Lower lobe of right lung (tissue), 2 donors: ENCODE data around the gene FOXK2. TPM values are rescaled to one million over a fixed set of nuclear protein-coding genes. Genes with fewer than 3 reads are reported as not detected.
"Not testable (repeated sequence)": the region's sequence is repeated elsewhere in the genome, so short reads cannot be mapped to it uniquely, and the experiment has no call there.

Experiments
- ATAC-seq, 2 donors: fragments of 200-7000 bp; cut with Tn5 transposase; one replicate each; pipeline ENCODE4 v1.9.1; 2020 to 2022; ENCODE audit warnings: mild to moderate bottlenecking in 2 of 2, moderate library complexity in 2 of 2
- DNase-seq: peaks from one replicate; pipeline ENCODE4 v3.0.0-alpha.2; 2020
- H3K27ac ChIP-seq: fragments of 200-600 bp; one replicate; pipeline ENCODE4 v1.8.0; 2022
- H3K27me3 ChIP-seq: fragments of 200-600 bp; one replicate; pipeline ENCODE4 v1.8.0; 2022; ENCODE audit warnings: low read depth
- H3K36me3 ChIP-seq: fragments of 200-600 bp; one replicate; pipeline ENCODE4 v1.8.0; 2022; ENCODE audit warnings: mild to moderate bottlenecking
- H3K4me1 ChIP-seq: fragments of 200-600 bp; one replicate; pipeline ENCODE4 v1.8.0; 2022
- H3K4me3 ChIP-seq: fragments of 200-600 bp; one replicate; pipeline ENCODE4 v1.8.0; 2022; ENCODE audit warnings: mild to moderate bottlenecking
- H3K9me3 ChIP-seq: fragments of 200-600 bp; one replicate; pipeline ENCODE4 v1.8.0; 2022
- intact Hi-C: fragments of 100-400 bp; cut with DNase I; formaldehyde crosslinking; loops from one replicate; pipeline ENCODE4 v1.11.0; 2022
- total RNA-seq: library from RNA; stranded (reverse); fragmentation: NEBNext Ultra II Directional; extraction: Animal tissue kit (Norgen Biotek cat#: 25700); gene quantifications from one replicate; pipeline ENCODE4 v1.2.1, GENCODE V29; 2021
- TF ChIP-seq, protein P1 (sequence below): fragments of 200-600 bp; IDR thresholded peaks from one replicate; pipeline ENCODE4 v1.8.0; 2022; ENCODE audit warnings: antibody characterized with exemption, mild to moderate bottlenecking
- donor health status: DM: no; HTN: yes; CAD: no; lungs with severe emphysema.

Gene FOXK2
- total RNA-seq, 1 donor from 2014 or later, result 60.1 TPM

DNA sequence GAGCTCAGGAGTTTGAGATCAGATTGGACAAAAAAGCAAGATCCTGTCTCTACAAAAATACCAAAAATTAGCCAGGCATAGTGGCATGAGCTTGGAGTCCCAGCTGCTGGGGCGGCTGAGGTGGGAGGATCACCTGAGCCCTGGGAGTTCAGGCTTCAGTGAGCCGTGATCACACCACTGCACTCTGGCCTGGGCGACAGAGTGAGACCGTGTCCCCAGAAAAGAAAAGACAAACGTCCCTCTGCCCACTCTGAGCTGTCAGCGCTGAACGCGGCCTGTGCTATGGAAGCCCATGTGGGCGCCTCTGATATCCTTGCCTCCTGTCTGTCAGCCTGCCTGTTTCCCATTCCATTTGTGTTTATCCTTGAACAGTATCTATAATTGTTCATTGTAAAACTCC, 50.7 kb downstream of the FOXK2 start:
- no peak for ATAC-seq
- H3K27ac ChIP-seq, result no peak overlapping the region
- TF ChIP-seq, protein P1, sequence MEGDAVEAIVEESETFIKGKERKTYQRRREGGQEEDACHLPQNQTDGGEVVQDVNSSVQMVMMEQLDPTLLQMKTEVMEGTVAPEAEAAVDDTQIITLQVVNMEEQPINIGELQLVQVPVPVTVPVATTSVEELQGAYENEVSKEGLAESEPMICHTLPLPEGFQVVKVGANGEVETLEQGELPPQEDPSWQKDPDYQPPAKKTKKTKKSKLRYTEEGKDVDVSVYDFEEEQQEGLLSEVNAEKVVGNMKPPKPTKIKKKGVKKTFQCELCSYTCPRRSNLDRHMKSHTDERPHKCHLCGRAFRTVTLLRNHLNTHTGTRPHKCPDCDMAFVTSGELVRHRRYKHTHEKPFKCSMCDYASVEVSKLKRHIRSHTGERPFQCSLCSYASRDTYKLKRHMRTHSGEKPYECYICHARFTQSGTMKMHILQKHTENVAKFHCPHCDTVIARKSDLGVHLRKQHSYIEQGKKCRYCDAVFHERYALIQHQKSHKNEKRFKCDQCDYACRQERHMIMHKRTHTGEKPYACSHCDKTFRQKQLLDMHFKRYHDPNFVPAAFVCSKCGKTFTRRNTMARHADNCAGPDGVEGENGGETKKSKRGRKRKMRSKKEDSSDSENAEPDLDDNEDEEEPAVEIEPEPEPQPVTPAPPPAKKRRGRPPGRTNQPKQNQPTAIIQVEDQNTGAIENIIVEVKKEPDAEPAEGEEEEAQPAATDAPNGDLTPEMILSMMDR, result no peak

DNA sequence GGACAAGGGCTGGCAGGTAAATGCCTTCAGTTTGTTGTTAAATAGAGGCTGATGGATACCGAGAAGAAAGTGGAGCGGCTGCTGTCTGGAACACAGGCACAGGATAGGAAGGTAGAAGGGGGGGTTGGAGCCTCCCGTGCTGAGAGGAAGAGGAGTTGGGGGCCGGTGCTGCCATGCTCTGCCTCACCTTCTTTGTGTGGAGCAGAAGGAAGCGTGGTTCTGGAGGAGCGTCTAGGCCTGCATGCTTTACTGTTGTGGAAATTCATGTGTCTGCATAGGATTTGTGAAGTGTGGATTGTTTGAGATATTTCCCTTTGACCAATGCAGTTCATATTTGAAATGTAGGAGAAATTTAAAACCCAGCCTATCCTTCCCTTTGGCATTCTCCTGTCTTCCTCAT, 52.3 kb downstream of the FOXK2 start:
- H3K36me3 ChIP-seq, result peaks cover 91% of the 10 kb centered on the region
- H3K4me3 ChIP-seq, result no peak overlapping the region
- ATAC-seq, result no peak
- H3K9me3 ChIP-seq, result no peaks in the 10 kb centered on the region
- DNase-seq, result no peak
- intact Hi-C loops, result no loop called here
- TF ChIP-seq, protein P1, result no peak
- no peak overlapping the region for H3K27ac ChIP-seq
- peaks cover 19% of the 10 kb centered on the region for H3K4me1 ChIP-seq
- no peaks in the 10 kb centered on the region for H3K27me3 ChIP-seq

More for the DNA sequence above, 50.7 kb downstream of the FOXK2 start:
- intact Hi-C loops, result no loop called here
- H3K9me3 ChIP-seq, result no peaks in the 10 kb centered on the region
- DNase-seq, result peak; percentile 20
- peaks cover 88% of the 10 kb centered on the region for H3K36me3 ChIP-seq
- no peaks in the 10 kb centered on the region for H3K27me3 ChIP-seq
- no peak overlapping the region for H3K4me3 ChIP-seq
- peaks cover 20% of the 10 kb centered on the region for H3K4me1 ChIP-seq

DNA sequence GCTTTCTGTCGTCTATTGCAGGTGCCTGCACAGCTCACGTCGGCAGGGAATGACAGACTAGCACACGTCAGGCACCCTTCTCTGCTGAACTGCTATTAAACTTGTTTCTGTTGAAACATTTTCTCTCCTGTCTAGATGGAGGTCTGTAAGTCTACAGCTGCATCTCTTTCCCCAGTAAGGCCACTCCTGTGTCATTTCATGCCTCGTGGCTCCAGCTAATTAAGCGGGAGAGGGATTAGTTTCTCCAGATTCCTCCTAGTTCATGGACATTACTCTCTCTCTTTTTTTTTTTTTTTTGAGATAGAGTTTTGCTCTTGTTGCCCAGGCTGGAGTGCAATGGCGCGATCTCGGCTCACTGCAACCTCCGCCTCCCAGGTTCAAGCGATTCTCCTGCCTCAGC, 54.5 kb downstream of the FOXK2 start:
- Histone ChIP-seq H3K4me3 (no peak overlapping the region), H3K4me1 (peaks cover 6% of the 10 kb centered on the region), H3K27me3 (no peaks in the 10 kb centered on the region), H3K36me3 (peaks cover 87% of the 10 kb centered on the region), H3K9me3 (no peaks in the 10 kb centered on the region), H3K27ac (no peak overlapping the region)
- intact Hi-C loops, result no loop called here
- DNase-seq (no peak), ATAC-seq (no peak)
- TF ChIP-seq, protein P1, result no peak

DNA sequence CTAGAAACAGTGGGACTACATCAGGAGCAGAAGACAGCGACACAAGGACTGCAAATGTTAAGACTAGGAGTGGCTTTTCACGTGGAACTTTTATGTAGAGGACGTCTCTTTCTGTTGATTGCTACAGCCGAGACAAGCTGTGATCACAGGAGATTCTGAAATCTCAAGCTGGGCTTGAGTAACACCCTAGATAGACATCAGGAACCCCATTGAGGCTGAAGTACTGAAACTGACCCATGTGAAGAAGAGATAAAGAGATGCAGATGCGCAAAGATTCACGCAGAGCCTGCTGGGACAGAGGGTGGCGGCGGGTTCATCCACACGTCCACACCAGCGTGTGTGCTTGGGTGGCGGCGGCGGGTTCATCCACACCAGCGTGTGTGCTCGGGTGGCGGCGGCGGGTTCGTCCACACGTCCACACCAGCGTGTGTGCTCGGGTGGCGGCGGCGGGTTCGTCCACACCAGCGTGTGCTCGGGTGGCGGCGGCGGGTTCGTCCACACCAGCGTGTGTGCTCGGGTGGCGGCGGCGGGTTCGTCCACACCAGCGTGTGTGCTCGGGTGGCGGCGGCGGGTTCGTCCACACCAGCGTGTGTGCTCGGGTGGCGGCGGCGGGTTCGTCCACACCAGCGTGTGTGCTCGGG, 56.2 kb downstream of the FOXK2 start:
- H3K4me3 ChIP-seq, H3K27me3 ChIP-seq, H3K27ac ChIP-seq, ATAC-seq, DNase-seq, H3K9me3 ChIP-seq, intact Hi-C loops, H3K4me1 ChIP-seq: not testable (repeated sequence)
- peaks cover 75% of the 10 kb centered on the region for H3K36me3 ChIP-seq

DNA sequence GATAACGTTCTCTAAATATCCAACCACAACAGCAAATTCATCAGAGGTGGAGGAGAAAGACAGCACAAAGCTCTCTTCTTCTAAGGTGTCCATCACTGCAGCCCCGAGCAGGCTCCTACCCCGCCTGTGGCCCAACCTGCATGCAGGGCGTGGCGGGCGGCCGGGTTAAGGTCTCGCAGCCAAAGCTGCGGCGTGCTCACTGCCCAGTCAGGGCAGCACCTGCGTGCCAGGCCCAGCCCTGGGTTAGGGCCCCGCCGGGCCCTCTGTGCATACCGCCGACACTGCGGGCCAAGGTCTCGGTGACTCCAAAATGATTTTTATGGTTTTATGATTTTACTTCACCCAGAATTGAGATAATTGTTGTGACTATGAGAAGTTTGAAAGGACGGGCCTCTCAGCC, 57.8 kb downstream of the FOXK2 start:
- intact Hi-C loops, result no loop called here
- H3K4me3 ChIP-seq, result no peak overlapping the region
- no peak overlapping the region for H3K27ac ChIP-seq
- H3K4me1 ChIP-seq, result no peaks in the 10 kb centered on the region
- TF ChIP-seq, protein P1, result no peak
- DNase-seq (no peak), ATAC-seq (no peak)
- no peaks in the 10 kb centered on the region for H3K27me3 ChIP-seq
- peaks cover 69% of the 10 kb centered on the region for H3K36me3 ChIP-seq
- no peaks in the 10 kb centered on the region for H3K9me3 ChIP-seq

DNA sequence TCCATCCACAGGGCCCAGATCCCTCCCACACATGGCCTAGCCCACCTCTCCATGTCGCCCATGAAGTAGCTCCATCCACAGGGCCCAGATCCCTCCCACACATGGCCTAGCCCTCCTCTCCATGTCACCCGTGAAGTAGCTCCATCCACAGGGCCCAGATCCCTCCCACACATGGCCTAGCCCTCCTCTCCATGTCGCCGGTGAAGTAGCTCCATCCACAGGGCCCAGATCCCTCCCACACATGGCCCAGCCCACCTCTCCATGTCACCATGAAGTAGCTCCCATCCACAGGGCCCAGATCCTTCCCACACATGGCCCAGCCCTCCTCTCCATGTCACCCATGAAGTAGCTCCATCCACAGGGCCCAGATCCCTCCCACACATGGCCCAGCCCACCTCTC, 60.4 kb downstream of the FOXK2 start:
- H3K9me3 ChIP-seq, H3K4me3 ChIP-seq, ATAC-seq, DNase-seq, H3K27me3 ChIP-seq, H3K27ac ChIP-seq, H3K4me1 ChIP-seq, intact Hi-C loops: not testable (repeated sequence)
- peaks cover 68% of the 10 kb centered on the region for H3K36me3 ChIP-seq

DNA sequence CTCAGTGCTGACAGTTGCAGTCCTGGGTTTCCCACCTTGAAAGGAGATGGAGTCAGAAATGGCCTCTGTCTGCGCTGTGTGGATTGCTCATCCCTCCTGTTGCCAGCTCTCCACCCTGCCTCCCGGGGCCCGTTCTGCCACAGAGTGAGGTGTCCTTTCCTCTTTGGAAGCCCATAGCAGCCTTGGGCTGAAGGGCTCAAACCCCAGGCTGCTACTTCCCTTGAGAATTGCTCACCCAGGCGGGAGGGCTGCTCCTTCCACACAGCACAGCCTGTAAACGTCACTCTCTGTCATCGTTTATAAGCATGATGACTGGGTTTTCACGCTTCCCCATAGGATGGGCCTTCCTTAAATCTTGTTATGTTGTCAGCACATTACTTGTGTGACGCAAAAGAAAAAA, 62.7 kb downstream of the FOXK2 start:
- Histone ChIP-seq H3K4me3 (no peak overlapping the region), H3K4me1 (peaks cover 5% of the 10 kb centered on the region), H3K36me3 (peaks cover 66% of the 10 kb centered on the region), H3K9me3 (no peaks in the 10 kb centered on the region), H3K27me3 (no peaks in the 10 kb centered on the region), H3K27ac (no peak overlapping the region)
- intact Hi-C loops, result no loop called here
- TF ChIP-seq, protein P1, result no peak
- no peak for DNase-seq
- ATAC-seq, result no peak
